ENCODE measurements around the gene USP6NL. TPM values are rescaled to one million over a fixed set of nuclear protein-coding genes. Genes with fewer than 3 reads are reported as not detected.
A peak's percentile ranks its signal among the peaks of the same experiment; 100 is the strongest.

The USP6NL gene
- total and polyA plus RNA-seq, 2 of the 13 experiments (the other 11 are each of a cell fraction or from before 2014, with no cell fraction given) = 10.5 to 22.9 TPM

- TF ChIP-seq, protein P1, sequence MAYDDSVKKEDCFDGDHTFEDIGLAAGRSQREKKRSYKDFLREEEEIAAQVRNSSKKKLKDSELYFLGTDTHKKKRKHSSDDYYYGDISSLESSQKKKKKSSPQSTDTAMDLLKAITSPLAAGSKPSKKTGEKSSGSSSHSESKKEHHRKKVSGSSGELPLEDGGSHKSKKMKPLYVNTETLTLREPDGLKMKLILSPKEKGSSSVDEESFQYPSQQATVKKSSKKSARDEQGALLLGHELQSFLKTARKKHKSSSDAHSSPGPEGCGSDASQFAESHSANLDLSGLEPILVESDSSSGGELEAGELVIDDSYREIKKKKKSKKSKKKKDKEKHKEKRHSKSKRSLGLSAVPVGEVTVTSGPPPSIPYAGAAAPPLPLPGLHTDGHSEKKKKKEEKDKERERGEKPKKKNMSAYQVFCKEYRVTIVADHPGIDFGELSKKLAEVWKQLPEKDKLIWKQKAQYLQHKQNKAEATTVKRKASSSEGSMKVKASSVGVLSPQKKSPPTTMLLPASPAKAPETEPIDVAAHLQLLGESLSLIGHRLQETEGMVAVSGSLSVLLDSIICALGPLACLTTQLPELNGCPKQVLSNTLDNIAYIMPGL (CRISPR knock-in tag; IDR thresholded peaks at IDR 0.05; ENCODE audit: borderline replicate concordance in 1 of 2, low read depth in 1 of 2) = peak; percentile 42 to 51; a peak in 2 of 4 replicates
- TF ChIP-seq MBD4 (IDR thresholded peaks at IDR 0.05; ENCODE audit: borderline replicate concordance, low read length) (peak; percentile 95), ETV5 (CRISPR knock-in tag; IDR thresholded peaks at IDR 0.05; ENCODE audit: borderline replicate concordance) (peak; percentile 99), PHF8 (CRISPR knock-in tag; IDR thresholded peaks at IDR 0.05) (0 out of 2 replicates have a peak, but pooled peaks have one; percentile 45), ELF1 (CRISPR knock-in tag; IDR thresholded peaks at IDR 0.05) (peak; percentile 72), NR2C2 (CRISPR knock-in tag; IDR thresholded peaks at IDR 0.05; ENCODE audit: borderline replicate concordance) (peak; percentile 92), ZNF629 (CRISPR knock-in tag; conservative IDR thresholded peaks at IDR 0.05) (peak; percentile 71), POGZ (CRISPR knock-in tag; IDR thresholded peaks at IDR 0.05) (peak; percentile 94), ZBED4 (CRISPR knock-in tag; IDR thresholded peaks at IDR 0.05; ENCODE audit: borderline replicate concordance) (peak; percentile 95), MED13 (CRISPR knock-in tag; IDR thresholded peaks at IDR 0.05) (peak; percentile 91; the same call in 1 of the 2 replicates), ZFP1 (CRISPR knock-in tag; IDR thresholded peaks at IDR 0.05) (peak; percentile 80; the same call in 1 of the 2 replicates), RARA (CRISPR knock-in tag; IDR thresholded peaks at IDR 0.05) (peak; percentile 100), CHD4 (IDR thresholded peaks at IDR 0.05; ENCODE audit: borderline replicate concordance, low read length) (no peak; the same call in 1 of the 2 replicates), ZNF563 (CRISPR knock-in tag; IDR thresholded peaks at IDR 0.05) (peak; percentile 48; the same call in 1 of the 2 replicates), RXRA (CRISPR knock-in tag; IDR thresholded peaks at IDR 0.05) (peak; percentile 95; the same call in 1 of the 2 replicates), IKZF5 (CRISPR knock-in tag; IDR thresholded peaks at IDR 0.05) (peak; percentile 87; the same call in 1 of the 2 replicates), ATF7-NPFF (CRISPR knock-in tag; IDR thresholded peaks at IDR 0.05; ENCODE audit: low read depth) (peak; percentile 73), ATF5 (CRISPR knock-in tag; IDR thresholded peaks at IDR 0.05; ENCODE audit: low read depth) (no peak), FOXK2 (IDR thresholded peaks at IDR 0.05) (peak; percentile 86)
- TF ChIP-seq, protein P2, sequence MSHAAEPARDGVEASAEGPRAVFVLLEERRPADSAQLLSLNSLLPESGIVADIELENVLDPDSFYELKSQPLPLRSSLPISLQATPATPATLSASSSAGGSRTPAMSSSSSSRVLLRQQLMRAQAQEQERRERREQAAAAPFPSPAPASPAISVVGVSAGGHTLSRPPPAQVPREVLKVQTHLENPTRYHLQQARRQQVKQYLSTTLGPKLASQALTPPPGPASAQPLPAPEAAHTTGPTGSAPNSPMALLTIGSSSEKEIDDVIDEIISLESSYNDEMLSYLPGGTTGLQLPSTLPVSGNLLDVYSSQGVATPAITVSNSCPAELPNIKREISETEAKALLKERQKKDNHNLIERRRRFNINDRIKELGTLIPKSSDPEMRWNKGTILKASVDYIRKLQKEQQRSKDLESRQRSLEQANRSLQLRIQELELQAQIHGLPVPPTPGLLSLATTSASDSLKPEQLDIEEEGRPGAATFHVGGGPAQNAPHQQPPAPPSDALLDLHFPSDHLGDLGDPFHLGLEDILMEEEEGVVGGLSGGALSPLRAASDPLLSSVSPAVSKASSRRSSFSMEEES (CRISPR knock-in tag; IDR thresholded peaks at IDR 0.05) = peak; percentile 84
Observed at GRCh38 chr10:11639849-11640764, 28.7 kb upstream of the USP6NL start (continued).

All from HepG2 (cell line).